Measurements from ENCODE around the gene CAV1. TPM values are rescaled to one million over a fixed set of nuclear protein-coding genes. Genes with fewer than 3 reads are reported as not detected.

Gene CAV1
- polyA plus RNA-seq, 1 donor from 2014 or later: not detected

DNA sequence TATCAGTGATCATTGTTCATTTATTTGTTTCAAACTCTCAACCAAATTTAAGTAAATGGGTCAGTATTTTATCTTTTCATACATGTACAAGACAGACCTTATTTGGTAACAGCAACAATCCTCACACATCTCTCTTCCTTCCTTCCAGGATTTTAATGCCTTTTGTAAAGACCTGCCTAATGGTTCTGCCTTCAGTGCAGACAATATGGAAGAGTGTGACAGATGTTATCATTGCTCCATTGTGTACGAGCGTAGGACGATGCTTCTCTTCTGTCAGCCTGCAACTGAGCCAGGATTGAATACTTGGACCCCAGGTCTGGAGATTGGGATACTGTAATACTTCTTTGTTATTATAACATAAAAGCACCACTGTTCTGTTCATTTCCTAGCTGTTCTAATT is 19.0 kb upstream of the CAV1 start:
- Histone ChIP-seq H3K9me2 (ENCODE audit: insufficient read depth, low read length) (no peaks in the 10 kb centered on the region), H3K4me3 (ENCODE audit: low read length) (no peak overlapping the region), H3K36me3 (ENCODE audit: insufficient read depth, low read length) (no peaks in the 10 kb centered on the region), H2AFZ (ENCODE audit: low read depth, low read length) (no peak overlapping the region), H3F3A (ENCODE audit: insufficient read depth, low read length, poor library complexity, severe bottlenecking) (no peaks in the 10 kb centered on the region), H3K9me3 (ENCODE audit: low read length) (no peaks in the 10 kb centered on the region), H3K4me2 (ENCODE audit: low read length) (no peak overlapping the region), H3K27me3 (ENCODE audit: insufficient read depth, low read depth, low read length) (peaks cover 18% of the 10 kb centered on the region), H3K9ac (ENCODE audit: low read length) (no peak overlapping the region), H3K27ac (ENCODE audit: low read length) (no peak overlapping the region), H3K79me2 (replicated peaks; ENCODE audit: insufficient read depth, low read length) (no peaks in the 10 kb centered on the region), H4K20me1 (ENCODE audit: insufficient read depth) (no peaks in the 10 kb centered on the region)
- no peak for TF ChIP-seq TAF1 (IDR thresholded peaks at IDR 0.05; ENCODE audit: low read depth)
- TF ChIP-seq, protein P1, sequence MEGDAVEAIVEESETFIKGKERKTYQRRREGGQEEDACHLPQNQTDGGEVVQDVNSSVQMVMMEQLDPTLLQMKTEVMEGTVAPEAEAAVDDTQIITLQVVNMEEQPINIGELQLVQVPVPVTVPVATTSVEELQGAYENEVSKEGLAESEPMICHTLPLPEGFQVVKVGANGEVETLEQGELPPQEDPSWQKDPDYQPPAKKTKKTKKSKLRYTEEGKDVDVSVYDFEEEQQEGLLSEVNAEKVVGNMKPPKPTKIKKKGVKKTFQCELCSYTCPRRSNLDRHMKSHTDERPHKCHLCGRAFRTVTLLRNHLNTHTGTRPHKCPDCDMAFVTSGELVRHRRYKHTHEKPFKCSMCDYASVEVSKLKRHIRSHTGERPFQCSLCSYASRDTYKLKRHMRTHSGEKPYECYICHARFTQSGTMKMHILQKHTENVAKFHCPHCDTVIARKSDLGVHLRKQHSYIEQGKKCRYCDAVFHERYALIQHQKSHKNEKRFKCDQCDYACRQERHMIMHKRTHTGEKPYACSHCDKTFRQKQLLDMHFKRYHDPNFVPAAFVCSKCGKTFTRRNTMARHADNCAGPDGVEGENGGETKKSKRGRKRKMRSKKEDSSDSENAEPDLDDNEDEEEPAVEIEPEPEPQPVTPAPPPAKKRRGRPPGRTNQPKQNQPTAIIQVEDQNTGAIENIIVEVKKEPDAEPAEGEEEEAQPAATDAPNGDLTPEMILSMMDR (IDR thresholded peaks at IDR 0.05; ENCODE audit: poor library complexity, severe bottlenecking): no peak
- TF ChIP-seq, protein P2, sequence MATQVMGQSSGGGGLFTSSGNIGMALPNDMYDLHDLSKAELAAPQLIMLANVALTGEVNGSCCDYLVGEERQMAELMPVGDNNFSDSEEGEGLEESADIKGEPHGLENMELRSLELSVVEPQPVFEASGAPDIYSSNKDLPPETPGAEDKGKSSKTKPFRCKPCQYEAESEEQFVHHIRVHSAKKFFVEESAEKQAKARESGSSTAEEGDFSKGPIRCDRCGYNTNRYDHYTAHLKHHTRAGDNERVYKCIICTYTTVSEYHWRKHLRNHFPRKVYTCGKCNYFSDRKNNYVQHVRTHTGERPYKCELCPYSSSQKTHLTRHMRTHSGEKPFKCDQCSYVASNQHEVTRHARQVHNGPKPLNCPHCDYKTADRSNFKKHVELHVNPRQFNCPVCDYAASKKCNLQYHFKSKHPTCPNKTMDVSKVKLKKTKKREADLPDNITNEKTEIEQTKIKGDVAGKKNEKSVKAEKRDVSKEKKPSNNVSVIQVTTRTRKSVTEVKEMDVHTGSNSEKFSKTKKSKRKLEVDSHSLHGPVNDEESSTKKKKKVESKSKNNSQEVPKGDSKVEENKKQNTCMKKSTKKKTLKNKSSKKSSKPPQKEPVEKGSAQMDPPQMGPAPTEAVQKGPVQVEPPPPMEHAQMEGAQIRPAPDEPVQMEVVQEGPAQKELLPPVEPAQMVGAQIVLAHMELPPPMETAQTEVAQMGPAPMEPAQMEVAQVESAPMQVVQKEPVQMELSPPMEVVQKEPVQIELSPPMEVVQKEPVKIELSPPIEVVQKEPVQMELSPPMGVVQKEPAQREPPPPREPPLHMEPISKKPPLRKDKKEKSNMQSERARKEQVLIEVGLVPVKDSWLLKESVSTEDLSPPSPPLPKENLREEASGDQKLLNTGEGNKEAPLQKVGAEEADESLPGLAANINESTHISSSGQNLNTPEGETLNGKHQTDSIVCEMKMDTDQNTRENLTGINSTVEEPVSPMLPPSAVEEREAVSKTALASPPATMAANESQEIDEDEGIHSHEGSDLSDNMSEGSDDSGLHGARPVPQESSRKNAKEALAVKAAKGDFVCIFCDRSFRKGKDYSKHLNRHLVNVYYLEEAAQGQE (IDR thresholded peaks at IDR 0.05; ENCODE audit: borderline replicate concordance): no peak
- TF ChIP-seq POLR2AphosphoS5 (IDR thresholded peaks at IDR 0.05): no peak
- no peak for TF ChIP-seq EP300 (conservative IDR thresholded peaks at IDR 0.05; ENCODE audit: poor library complexity, severe bottlenecking)
- no peak for TF ChIP-seq SMC3 (conservative IDR thresholded peaks at IDR 0.05; ENCODE audit: poor library complexity)

DNA sequence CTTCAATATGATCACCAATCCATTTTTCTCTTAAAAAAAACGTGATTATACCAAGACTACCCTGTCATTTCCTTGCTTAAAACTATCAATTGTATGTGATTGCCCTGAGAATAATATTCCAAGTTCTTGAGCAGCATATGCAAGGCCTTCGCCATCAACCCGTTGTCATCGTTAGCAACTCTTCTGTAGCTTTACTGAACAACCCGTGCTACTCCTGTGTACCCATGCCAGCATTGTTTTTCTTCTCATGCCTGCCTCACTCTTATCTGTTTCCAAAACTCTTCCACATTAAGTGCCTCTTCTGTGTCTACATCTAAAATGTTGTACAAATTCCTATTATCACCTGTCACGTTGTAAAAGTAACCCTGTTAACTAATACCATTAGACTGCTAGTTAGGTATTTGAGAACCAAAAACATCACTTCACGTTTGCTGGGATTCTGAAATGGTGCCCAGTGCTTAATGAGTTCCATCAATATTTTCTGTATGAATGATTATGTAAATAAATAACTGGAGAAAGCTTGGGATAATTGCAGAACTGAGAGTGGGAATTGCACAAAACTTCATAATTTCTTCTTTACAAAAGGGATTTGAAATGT is 14.8 kb upstream of the CAV1 start:
- H2AFZ ChIP-seq (ENCODE audit: low read depth, low read length): no peak overlapping the region
- no peak overlapping the region for H3K4me3 ChIP-seq (ENCODE audit: low read length)
- no peak overlapping the region for H3K4me2 ChIP-seq (ENCODE audit: low read length)

More for the DNA sequence above, 14.8 kb upstream of the CAV1 start:
- Histone ChIP-seq H3K36me3 (ENCODE audit: insufficient read depth, low read length) (no peaks in the 10 kb centered on the region), H3F3A (ENCODE audit: insufficient read depth, low read length, poor library complexity, severe bottlenecking) (no peaks in the 10 kb centered on the region), H3K9me3 (ENCODE audit: low read length) (no peaks in the 10 kb centered on the region), H3K27me3 (ENCODE audit: insufficient read depth, low read depth, low read length) (no peaks in the 10 kb centered on the region), H4K20me1 (ENCODE audit: insufficient read depth) (no peaks in the 10 kb centered on the region), H3K9ac (ENCODE audit: low read length) (no peak overlapping the region), H3K79me2 (replicated peaks; ENCODE audit: insufficient read depth, low read length) (no peaks in the 10 kb centered on the region), H3K27ac (ENCODE audit: low read length) (no peak overlapping the region), H3K9me2 (ENCODE audit: insufficient read depth, low read length) (no peaks in the 10 kb centered on the region)
- no peak for TF ChIP-seq SMC3 (conservative IDR thresholded peaks at IDR 0.05; ENCODE audit: poor library complexity)
- no peak for TF ChIP-seq POLR2AphosphoS5 (IDR thresholded peaks at IDR 0.05)
- TF ChIP-seq TAF1 (IDR thresholded peaks at IDR 0.05; ENCODE audit: low read depth): no peak
- no peak for TF ChIP-seq MXI1 (conservative IDR thresholded peaks at IDR 0.05; ENCODE audit: poor library complexity, severe bottlenecking)
- no peak for TF ChIP-seq EP300 (conservative IDR thresholded peaks at IDR 0.05; ENCODE audit: poor library complexity, severe bottlenecking)
- TF ChIP-seq, protein P1 (IDR thresholded peaks at IDR 0.05; ENCODE audit: poor library complexity, severe bottlenecking): no peak
- TF ChIP-seq RAD21 (conservative IDR thresholded peaks at IDR 0.05): no peak
- no peak for TF ChIP-seq EZH2 (IDR thresholded peaks at IDR 0.05; ENCODE audit: borderline replicate concordance, insufficient read depth, low read length, poor library complexity, severe bottlenecking)
- TF ChIP-seq, protein P2 (IDR thresholded peaks at IDR 0.05; ENCODE audit: borderline replicate concordance): no peak
